GM23338 (cell line): ENCODE measurements around the gene OR8K3. TPM values are rescaled to one million over a fixed set of nuclear protein-coding genes. Genes with fewer than 3 reads are reported as not detected.

ENCODE experiments used
- ATAC-seq: fragments of 200-7000 bp; cut with Tn5 transposase; 3 replicates; pipeline ENCODE4 v1.9.1; 2020
- DNase-seq: peaks from one replicate; pipeline ENCODE4 v3.0.0-alpha.2; 2015; ENCODE audit warnings: low spot score
- H2AFZ ChIP-seq: fragments of 200-600 bp; sonication (generic); 2 replicates; pipeline ENCODE4 v1.8.0; 2016; ENCODE audit warnings: antibody characterized with exemption, mild to moderate bottlenecking, moderate library complexity
- H3F3A ChIP-seq: fragments of 200-600 bp; sonication (generic); replicated peaks from 2 replicates; pipeline ENCODE4 v1.8.0; 2017; ENCODE audit warnings: antibody characterized with exemption, mixed run types, low read depth
- H3K27ac ChIP-seq: fragments of 200-600 bp; sonication (generic); 2 replicates; pipeline ENCODE4 v1.6.1; 2016; ENCODE audit warnings: low read depth
- H3K27me3 ChIP-seq: fragments of 200-600 bp; sonication (generic); 2 replicates; pipeline ENCODE4 v1.8.0; 2016; ENCODE audit warnings: mild to moderate bottlenecking, mixed run types, moderate library complexity; ENCODE audit not compliant: insufficient read depth
- H3K36me3 ChIP-seq: fragments of 200-600 bp; sonication (generic); 2 replicates; pipeline ENCODE4 v1.8.0; 2016; ENCODE audit warnings: mild to moderate bottlenecking; ENCODE audit not compliant: insufficient read depth
- H3K4me1 ChIP-seq: fragments of 200-600 bp; sonication (generic); 2 replicates; pipeline ENCODE4 v1.8.0; 2016; ENCODE audit warnings: mild to moderate bottlenecking, moderate library complexity; ENCODE audit not compliant: insufficient read depth
- H3K4me2 ChIP-seq: fragments of 200-600 bp; sonication (generic); 2 replicates; pipeline ENCODE4 v1.7.1; 2017; ENCODE audit warnings: mixed run types
- H3K4me3 ChIP-seq: fragments of 200-600 bp; sonication (generic); 2 replicates; pipeline ENCODE4 v1.6.1; 2016; ENCODE audit warnings: mixed run types
- H3K79me2 ChIP-seq: fragments of 200-600 bp; sonication (generic); replicated peaks from 2 replicates; pipeline ENCODE4 v1.8.0; 2017; ENCODE audit warnings: mild to moderate bottlenecking; ENCODE audit not compliant: insufficient read depth
- H3K9me2 ChIP-seq: fragments of 200-600 bp; sonication (generic); 2 replicates; pipeline ENCODE4 v1.8.0; 2017; ENCODE audit not compliant: insufficient read depth
- H4K20me1 ChIP-seq: fragments of 200-600 bp; sonication (generic); replicated peaks from 2 replicates; pipeline ENCODE4 v1.8.0; 2017; ENCODE audit warnings: mild to moderate bottlenecking; ENCODE audit not compliant: insufficient read depth
- H3K27ac Mint-ChIP-seq: 2 replicates; pipeline ENCODE4 v1.8.0; 2020; ENCODE audit warnings: inconsistent platforms, mild to moderate bottlenecking, moderate library complexity, mixed read lengths
- H3K27me3 Mint-ChIP-seq: 3 replicates; pipeline ENCODE4 v1.8.0; 2022; ENCODE audit warnings: low read depth, mild to moderate bottlenecking, moderate library complexity, mixed read lengths, inconsistent platforms; ENCODE audit not compliant: insufficient read depth, poor library complexity
- H3K36me3 Mint-ChIP-seq: 3 replicates; pipeline ENCODE4 v1.8.0; 2021; ENCODE audit warnings: low read depth, mild to moderate bottlenecking, inconsistent platforms, moderate library complexity, mixed read lengths
- H3K4me1 Mint-ChIP-seq: 3 replicates; pipeline ENCODE4 v1.8.0; 2020; ENCODE audit warnings: mild to moderate bottlenecking, inconsistent platforms, mixed read lengths
- H3K4me3 Mint-ChIP-seq: 3 replicates; pipeline ENCODE4 v1.8.0; 2021; ENCODE audit warnings: moderate library complexity, mild to moderate bottlenecking, inconsistent platforms, mixed read lengths
- H3K9me3 Mint-ChIP-seq: 3 replicates; pipeline ENCODE4 v1.8.0; 2020; ENCODE audit warnings: moderate library complexity, mild to moderate bottlenecking, inconsistent platforms, mixed read lengths
- CREB1 ChIP-seq: fragments of 250-450 bp; sonication (Bioruptor Pico); IDR thresholded peaks from 2 replicates; pipeline ENCODE4 v1.5.0; 2020; ENCODE audit warnings: low read depth, mild to moderate bottlenecking, moderate library complexity
- CTCF ChIP-seq, 2 experiments: fragments of 200-600 bp in 1 of 2; sonication (generic) in 1 of 2; conservative IDR thresholded peaks; 2 replicates each; pipeline versions ENCODE4 v1.5.1 to v1.6.1; 2016 to 2017; ENCODE audit warnings: antibody characterized with exemption in 2 of 2, low read depth in 2 of 2, mild to moderate bottlenecking in 2 of 2, moderate library complexity in 1 of 2
- ETS1 ChIP-seq: IDR thresholded peaks from 2 replicates; pipeline ENCODE4 v1.6.1; 2016; ENCODE audit warnings: antibody characterized with exemption
- EZH2 ChIP-seq: fragments of 200-600 bp; sonication (generic); IDR thresholded peaks from one replicate; pipeline ENCODE4 v1.8.0; 2017; ENCODE audit warnings: antibody characterized with exemption, mild to moderate bottlenecking, low read depth; ENCODE audit not compliant: unreplicated experiment
- EZH2phosphoT487 ChIP-seq: fragments of 200-600 bp; sonication (generic); IDR thresholded peaks from one replicate; pipeline ENCODE4 v1.8.1; 2018; ENCODE audit warnings: antibody characterized with exemption; ENCODE audit not compliant: unreplicated experiment
- JUNB ChIP-seq: IDR thresholded peaks from one replicate; pipeline ENCODE4 v1.6.1; 2016; ENCODE audit warnings: antibody characterized with exemption; ENCODE audit not compliant: unreplicated experiment
- NANOG ChIP-seq: IDR thresholded peaks from 2 replicates; pipeline ENCODE4 v1.6.1; 2016; ENCODE audit warnings: antibody characterized with exemption, borderline replicate concordance
- POLR2AphosphoS5 ChIP-seq: IDR thresholded peaks from 2 replicates; pipeline ENCODE4 v1.6.1; 2016; ENCODE audit warnings: antibody characterized with exemption, low read depth
- REST ChIP-seq: IDR thresholded peaks from one replicate; pipeline ENCODE4 v1.6.1; 2018; ENCODE audit warnings: antibody characterized with exemption; ENCODE audit not compliant: unreplicated experiment
- STAT1 ChIP-seq: IDR thresholded peaks from one replicate; pipeline ENCODE4 v1.6.1; 2016; ENCODE audit warnings: antibody characterized with exemption; ENCODE audit not compliant: unreplicated experiment
- ZNF114 ChIP-seq: fragments of 250-450 bp; sonication (Bioruptor Pico); IDR thresholded peaks from 2 replicates; pipeline ENCODE4 v1.5.0; 2020; ENCODE audit warnings: mild to moderate bottlenecking, moderate library complexity
- ZNF331 ChIP-seq: fragments of 250-450 bp; sonication (Bioruptor Pico); IDR thresholded peaks from 2 replicates; pipeline ENCODE4 v1.5.0; 2020; ENCODE audit warnings: low read depth, mild to moderate bottlenecking, moderate library complexity
- ZNF462 ChIP-seq: fragments of 250-450 bp; sonication (Bioruptor Pico); IDR thresholded peaks from 2 replicates; pipeline ENCODE4 v1.5.0; 2020; ENCODE audit warnings: mild to moderate bottlenecking, moderate library complexity
- polyA plus RNA-seq: library from polyadenylated mRNA; unstranded; fragments of >200 nt; fragmentation: Nextera tagmentation; extraction: Ambion mirVana; gene quantifications from 2 replicates; pipeline ENCODE4 v1.2.1, GENCODE V29; 2016
- total RNA-seq: library from RNA; depleted of rRNA; stranded (reverse); fragments of >200 nt; shearing (Covaris generic); gene quantifications from 2 replicates; pipeline ENCODE4 v1.2.3, GENCODE V29; 2014

OR8K3 gene
- total and polyA plus RNA-seq, 2 experiments from 2014 or later = not detected

- H3K27me3 ChIP-seq = no peaks in the 10 kb centered on the region
- H3K36me3 Mint-ChIP-seq = peaks cover 3% of the 10 kb centered on the region; the same call in 1 of the 3 replicates
- no peak within 1 kb of the TSS for H3K27ac ChIP-seq
- H3K27ac Mint-ChIP-seq = no peak within 1 kb of the TSS
- no peaks in the 10 kb centered on the region; the same call in 2 of the 3 replicates for H3K9me3 Mint-ChIP-seq
- DNase-seq (no peak), ATAC-seq (no peak)
- no peaks in the 10 kb centered on the region for H3K27me3 Mint-ChIP-seq
- H2AFZ ChIP-seq = no peak within 1 kb of the TSS
- peaks cover 3% of the 10 kb centered on the region; the same call in 1 of the 3 replicates for H3K4me1 Mint-ChIP-seq
- no peaks in the 10 kb centered on the region for H3K79me2 ChIP-seq
- H3K9me2 ChIP-seq = no peaks in the 10 kb centered on the region
- H3K36me3 ChIP-seq = no peaks in the 10 kb centered on the region
- H3K4me2 ChIP-seq = no peak within 1 kb of the TSS
- H3K4me3 Mint-ChIP-seq = no peak within 1 kb of the TSS
- H4K20me1 ChIP-seq = no peaks in the 10 kb centered on the region
- no peak within 1 kb of the TSS for H3K4me3 ChIP-seq
- H3F3A ChIP-seq = no peaks in the 10 kb centered on the region
- TF ChIP-seq REST (no peak), CREB1 (CRISPR knock-in tag) (no peak), ZNF462 (CRISPR knock-in tag) (no peak), STAT1 (no peak), EZH2 (no peak), ZNF114 (no peak), JUNB (no peak), ZNF331 (no peak), ETS1 (no peak), NANOG (no peak), CTCF (conservative IDR thresholded peaks at IDR 0.05; ENCODE audit: low read depth in 2 of 2) (no peak), POLR2AphosphoS5 (no peak), EZH2phosphoT487 (no peak)
- 0 out of 2 replicates have a peak, but pooled peaks cover 8% of the 10 kb centered on the region for H3K4me1 ChIP-seq
Measured at GRCh38 chr11:56345739-56346138, 30.8 kb downstream of the OR8K3 start, which contains the start of gene OR8K1. OR8K1 (plus strand) TSS chr11:56346039; CDS start chr11:56346039, 0 bp downstream.
